GM12878 (cell line): ENCODE data around the gene NDUFA11. TPM values are rescaled to one million over a fixed set of nuclear protein-coding genes. Genes with fewer than 3 reads are reported as not detected.

ENCODE experiments used
- ATAC-seq: fragments of 200-7000 bp; cut with Tn5 transposase; 3 replicates; pipeline ENCODE4 v1.9.1; 2020; ENCODE audit warnings: mild to moderate bottlenecking, moderate library complexity
- BruUV-seq: library from RNA; stranded (reverse); fragments of 400-500 nt; replicated peaks from 2 replicates; lab custom pipeline; 2021; lab: Mats Ljungman, UMichigan
- CTCF ChIA-PET: fragments of 300-600 bp; sonication (Branson Sonifier 250); formaldehyde crosslinking; extraction: SDS; loops from one replicate; lab custom pipeline; 2021; ENCODE audit warnings: inconsistent platforms; lab: Yijun Ruan, JAX
- POLR2A ChIA-PET: fragments of 350-600 bp; formaldehyde crosslinking; extraction: SDS; loops from one replicate; lab custom pipeline; 2021; ENCODE audit warnings: inconsistent platforms; lab: Charles Lee
- RAD21 ChIA-PET: fragments of 300-600 bp; sonication (Branson Sonifier 250); formaldehyde crosslinking; loops from one replicate; lab custom pipeline; 2023; ENCODE audit warnings: antibody characterized with exemption; ENCODE audit not compliant: unreplicated experiment; lab: Charles Lee
- SMC1A ChIA-PET: fragments of 300-600 bp; sonication (Branson Sonifier 250); formaldehyde crosslinking; loops from one replicate; lab custom pipeline; 2023; ENCODE audit not compliant: unreplicated experiment, uncharacterized antibody; lab: Charles Lee
- DNase-seq: peaks from one replicate; pipeline ENCODE4 v3.0.0-alpha.2; 2011; ENCODE audit warnings: low read depth, low spot score
- FAIRE-seq: peaks from 3 replicates; lab custom pipeline; 2011; peaks lifted over from hg19 to GRCh38; lab: Jason Lieb, UNC
- H2AFZ ChIP-seq: 2 replicates; pipeline ENCODE4 v1.6.0; 2011; ENCODE audit warnings: low read depth, low read length, control low read depth; ENCODE audit not compliant: control insufficient read depth
- H3K27ac ChIP-seq: 2 replicates; pipeline ENCODE4 v1.5.1; 2011; ENCODE audit warnings: control low read depth; ENCODE audit not compliant: control insufficient read depth, insufficient read depth
- H3K27me3 ChIP-seq, 2 experiments: replicated peaks in 1 of 2; 2 replicates each; pipeline versions ENCODE4 v1.6.0 to v1.6.1; 2011; ENCODE audit warnings: low read length in 1 of 2; ENCODE audit not compliant: control insufficient read depth in 2 of 2, insufficient read depth in 2 of 2
- H3K36me3 ChIP-seq, 2 experiments: 2 replicates each; pipeline ENCODE4 v1.5.1; 2011; ENCODE audit warnings: low read length in 1 of 2; ENCODE audit not compliant: control insufficient read depth in 2 of 2, insufficient read depth in 2 of 2
- H3K4me1 ChIP-seq: 2 replicates; pipeline ENCODE4 v1.6.1; 2011; ENCODE audit warnings: mild to moderate bottlenecking, low read length, moderate library complexity, mixed read lengths; ENCODE audit not compliant: control insufficient read depth, insufficient read depth
- H3K4me2 ChIP-seq: 2 replicates; pipeline ENCODE4 v1.6.0; 2011; ENCODE audit warnings: control low read depth; ENCODE audit not compliant: control insufficient read depth, insufficient read depth
- H3K4me3 ChIP-seq: fragments of 200-600 bp; sonication (generic); 2 replicates; pipeline ENCODE4 v1.5.1; 2016
- H3K79me2 ChIP-seq: 2 replicates; pipeline ENCODE4 v1.6.0; 2011; ENCODE audit warnings: low read length; ENCODE audit not compliant: control insufficient read depth, insufficient read depth
- H3K9ac ChIP-seq: 2 replicates; pipeline ENCODE4 v1.8.0; 2011; ENCODE audit warnings: low read length, control low read depth, mixed read lengths; ENCODE audit not compliant: control insufficient read depth, insufficient read depth
- H3K9me3 ChIP-seq: replicated peaks from 3 replicates; pipeline ENCODE4 v1.5.1; 2011; ENCODE audit warnings: mild to moderate bottlenecking, low read length; ENCODE audit not compliant: control insufficient read depth, insufficient read depth
- H4K20me1 ChIP-seq: 2 replicates; pipeline ENCODE4 v1.6.0; 2011; ENCODE audit not compliant: control insufficient read depth, insufficient read depth
- ASH2L ChIP-seq: fragments of 300-600, 200-600 bp; sonication (generic); IDR thresholded peaks from 2 replicates; pipeline ENCODE4 v1.6.1; 2017; ENCODE audit warnings: low read depth, mild to moderate bottlenecking, borderline replicate concordance
- CREM ChIP-seq: IDR thresholded peaks from 2 replicates; pipeline ENCODE4 v1.6.1; 2014; ENCODE audit warnings: antibody characterized with exemption, low read depth
- WGBS: methylation state at CpG from one replicate; pipeline ENCODE4 v1.1.6; 2016; ENCODE audit warnings: low lambda C conversion rate; ENCODE audit not compliant: insufficient replicate concordance, insufficient coverage; ENCODE audit errors: missing lambda C conversion rate; 5-methylcytosine and 5-hydroxymethylcytosine counted together
- in situ Hi-C: fragments of 300-500 bp; cut with MboI; formaldehyde crosslinking; loops from 9 replicates; pipeline ENCODE4 v1.14.3; 2018; ENCODE audit warnings: mixed read lengths
- intact Hi-C: fragments of 100-400 bp; cut with micrococcal nuclease; formaldehyde crosslinking; loops from one replicate; pipeline ENCODE4 v1.14.2; 2022; ENCODE audit not compliant: unreplicated experiment
- polyA plus RNA-seq, 11 experiments: library from polyadenylated mRNA; depleted of rRNA in 4 of 11; unstranded in 6 of 11; stranded (reverse) in 5 of 11; fragments of >200 nt; fragmentation: Nextera tagmentation in 4 of 11; fragmentation: Illumina TruSeq in 1 of 11; extraction: Ambion mirVana in 4 of 11; extraction: Trizol in 1 of 11; gene quantifications; 1 replicate in 1 of 11; 2 replicates in 10 of 11; pipeline versions ENCODE4 v1.2.1 to v1.2.3, GENCODE V29; 2011 to 2016; ENCODE audit warnings: inconsistent platforms in 2 of 11, missing spikeins in 2 of 11, low read depth in 1 of 11
- total RNA-seq, 4 experiments: library from RNA; depleted of rRNA in 3 of 4; stranded (reverse); fragments of >200 nt in 3 of 4; fragmentation: Illumina TruSeq in 1 of 4; extraction: Trizol in 1 of 4; gene quantifications; 2 replicates each; pipeline versions ENCODE4 v1.2.1 to v1.2.3, GENCODE V29; 2013 to 2021
- TF ChIP-seq, protein P1 (sequence below): IDR thresholded peaks from 2 replicates; pipeline ENCODE4 v1.6.1; 2012; ENCODE audit warnings: low read length, inconsistent platforms
- TF ChIP-seq, protein P2 (sequence below): IDR thresholded peaks from 2 replicates; pipeline ENCODE4 v1.6.1; 2012; ENCODE audit warnings: low read depth, low read length, improper control_type of control experiment
- TF ChIP-seq, protein P3 (sequence below): IDR thresholded peaks from 2 replicates; pipeline ENCODE4 v1.6.1; 2012; ENCODE audit warnings: low read depth, low read length, improper control_type of control experiment
- TF ChIP-seq, protein P4 (sequence below): fragments of 450-650 bp; IDR thresholded peaks from 2 replicates; pipeline ENCODE4 v1.6.1; 2016; ENCODE audit warnings: mild to moderate bottlenecking

NDUFA11 gene
- total and polyA plus RNA-seq, 10 of the 15 experiments (the other 5 are each of a cell fraction or from before 2014, with no cell fraction given) = 108 to 600 (median 289) TPM

DNA sequence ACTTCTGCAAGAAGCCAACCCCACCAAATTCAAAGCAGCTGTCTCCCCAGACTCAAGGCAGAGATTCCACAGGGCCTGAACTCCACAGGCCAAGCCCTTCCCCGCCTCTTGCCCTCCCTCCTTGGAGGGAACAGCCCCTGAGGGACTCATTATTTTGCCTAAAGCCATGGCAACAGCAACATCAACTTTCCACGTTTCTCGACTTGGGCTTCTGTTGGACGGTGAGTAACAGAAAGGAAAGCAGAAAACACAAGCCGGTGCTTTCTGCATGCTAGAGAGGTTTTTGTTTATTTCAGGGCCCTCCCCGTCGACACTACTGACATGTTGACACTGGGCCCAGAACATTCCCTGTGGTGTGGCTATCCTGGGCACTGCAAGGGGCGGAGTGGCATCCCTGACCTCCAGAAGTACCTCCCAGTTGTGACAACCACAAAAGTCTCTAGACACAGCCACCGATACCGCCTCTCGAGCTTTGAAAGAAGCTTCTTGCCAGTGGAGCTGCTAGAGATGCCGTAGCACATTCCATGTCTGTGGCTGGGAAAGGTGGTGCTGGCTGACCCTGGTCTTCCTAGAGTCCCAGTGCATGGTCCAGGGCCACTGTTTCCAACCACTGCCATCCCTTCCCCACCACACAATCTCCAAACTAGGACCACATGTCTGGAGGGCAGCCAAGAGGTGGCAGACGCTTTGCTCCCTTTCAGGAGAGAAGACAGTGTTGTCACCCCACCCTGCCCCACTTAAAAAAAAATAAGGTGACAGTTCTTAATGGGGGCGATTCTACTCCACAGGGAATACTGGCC, 23.3 kb upstream of the NDUFA11 start:
- CTCF ChIA-PET = no interaction called here
- 88% methylated on average over 14 of the region's 14 CpGs for WGBS
- POLR2A ChIA-PET = no interaction called here

More for the DNA sequence above, 23.3 kb upstream of the NDUFA11 start:
- RAD21 ChIA-PET = no interaction called here
- in situ Hi-C loops (no loop called here), intact Hi-C loops (no loop called here)
- no peak for ATAC-seq
- Histone ChIP-seq H3K27me3 (no peaks in the 10 kb centered on the region), H3K4me3 (no peak overlapping the region), H3K36me3 (peaks cover 30 to 49% of the 10 kb centered on the region in 2 experiments), H3K4me2 (no peak overlapping the region), H3K9ac (no peak overlapping the region), H3K9me3 (no peaks in the 10 kb centered on the region), H2AFZ (no peak overlapping the region), H3K27ac (no peak overlapping the region), H3K79me2 (no peaks in the 10 kb centered on the region), H4K20me1 (no peaks in the 10 kb centered on the region), H3K4me1 (peaks cover 15% of the 10 kb centered on the region)
- no TSS peak for BruUV-seq
- SMC1A ChIA-PET = no interaction called here
- TF ChIP-seq, protein P1, sequence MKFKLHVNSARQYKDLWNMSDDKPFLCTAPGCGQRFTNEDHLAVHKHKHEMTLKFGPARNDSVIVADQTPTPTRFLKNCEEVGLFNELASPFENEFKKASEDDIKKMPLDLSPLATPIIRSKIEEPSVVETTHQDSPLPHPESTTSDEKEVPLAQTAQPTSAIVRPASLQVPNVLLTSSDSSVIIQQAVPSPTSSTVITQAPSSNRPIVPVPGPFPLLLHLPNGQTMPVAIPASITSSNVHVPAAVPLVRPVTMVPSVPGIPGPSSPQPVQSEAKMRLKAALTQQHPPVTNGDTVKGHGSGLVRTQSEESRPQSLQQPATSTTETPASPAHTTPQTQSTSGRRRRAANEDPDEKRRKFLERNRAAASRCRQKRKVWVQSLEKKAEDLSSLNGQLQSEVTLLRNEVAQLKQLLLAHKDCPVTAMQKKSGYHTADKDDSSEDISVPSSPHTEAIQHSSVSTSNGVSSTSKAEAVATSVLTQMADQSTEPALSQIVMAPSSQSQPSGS = no peak
- TF ChIP-seq, protein P2, sequence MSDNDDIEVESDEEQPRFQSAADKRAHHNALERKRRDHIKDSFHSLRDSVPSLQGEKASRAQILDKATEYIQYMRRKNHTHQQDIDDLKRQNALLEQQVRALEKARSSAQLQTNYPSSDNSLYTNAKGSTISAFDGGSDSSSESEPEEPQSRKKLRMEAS = no peak
- TF ChIP-seq, protein P3, sequence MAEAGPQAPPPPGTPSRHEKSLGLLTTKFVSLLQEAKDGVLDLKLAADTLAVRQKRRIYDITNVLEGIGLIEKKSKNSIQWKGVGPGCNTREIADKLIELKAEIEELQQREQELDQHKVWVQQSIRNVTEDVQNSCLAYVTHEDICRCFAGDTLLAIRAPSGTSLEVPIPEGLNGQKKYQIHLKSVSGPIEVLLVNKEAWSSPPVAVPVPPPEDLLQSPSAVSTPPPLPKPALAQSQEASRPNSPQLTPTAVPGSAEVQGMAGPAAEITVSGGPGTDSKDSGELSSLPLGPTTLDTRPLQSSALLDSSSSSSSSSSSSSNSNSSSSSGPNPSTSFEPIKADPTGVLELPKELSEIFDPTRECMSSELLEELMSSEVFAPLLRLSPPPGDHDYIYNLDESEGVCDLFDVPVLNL = no peak
- TF ChIP-seq ASH2L (no peak), CREM (no peak)
- TF ChIP-seq, protein P4, sequence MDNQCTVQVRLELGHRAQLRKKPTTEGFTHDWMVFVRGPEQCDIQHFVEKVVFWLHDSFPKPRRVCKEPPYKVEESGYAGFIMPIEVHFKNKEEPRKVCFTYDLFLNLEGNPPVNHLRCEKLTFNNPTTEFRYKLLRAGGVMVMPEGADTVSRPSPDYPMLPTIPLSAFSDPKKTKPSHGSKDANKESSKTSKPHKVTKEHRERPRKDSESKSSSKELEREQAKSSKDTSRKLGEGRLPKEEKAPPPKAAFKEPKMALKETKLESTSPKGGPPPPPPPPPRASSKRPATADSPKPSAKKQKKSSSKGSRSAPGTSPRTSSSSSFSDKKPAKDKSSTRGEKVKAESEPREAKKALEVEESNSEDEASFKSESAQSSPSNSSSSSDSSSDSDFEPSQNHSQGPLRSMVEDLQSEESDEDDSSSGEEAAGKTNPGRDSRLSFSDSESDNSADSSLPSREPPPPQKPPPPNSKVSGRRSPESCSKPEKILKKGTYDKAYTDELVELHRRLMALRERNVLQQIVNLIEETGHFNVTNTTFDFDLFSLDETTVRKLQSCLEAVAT = no peak
- no peak for DNase-seq
- FAIRE-seq = no peak
